ENCODE data around the gene EPC2. TPM values are rescaled to one million over a fixed set of nuclear protein-coding genes. Genes with fewer than 3 reads are reported as not detected.

The EPC2 gene
- total RNA-seq, 3 donors from 2014 or later, result 30.5 to 58.5 (median 44.2) TPM

DNA sequence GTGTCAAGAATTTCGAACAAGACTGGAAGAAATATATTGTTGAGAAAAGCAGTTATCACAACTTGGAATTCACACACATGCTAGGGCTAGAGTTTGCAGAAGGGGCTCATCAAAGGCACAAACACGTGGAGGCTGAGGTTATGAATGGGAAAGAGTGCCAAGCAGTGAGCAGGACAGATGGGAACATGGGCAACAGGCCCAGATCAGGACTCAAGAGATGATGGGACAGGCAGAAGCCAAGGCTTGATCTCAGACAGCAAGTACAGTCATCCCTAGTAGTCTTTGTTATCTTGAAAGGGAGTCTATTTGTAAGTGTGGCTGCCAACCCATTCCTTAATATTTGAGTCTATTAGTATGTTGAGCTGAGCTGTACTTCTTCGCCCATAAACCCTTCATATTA is 22.2 kb upstream of the EPC2 start:
- H3K9me3 ChIP-seq, result no peaks in the 10 kb centered on the region
- H3K4me1 ChIP-seq, result no peaks in the 10 kb centered on the region
- no peak overlapping the region for H3K27ac ChIP-seq
- DNase-seq (ENCODE audit: low spot score in 2 of 2), result no peak
- H3K27me3 ChIP-seq, result no peaks in the 10 kb centered on the region
- TF ChIP-seq POLR2A (IDR thresholded peaks at IDR 0.05), result no peak
- TF ChIP-seq, protein P1, sequence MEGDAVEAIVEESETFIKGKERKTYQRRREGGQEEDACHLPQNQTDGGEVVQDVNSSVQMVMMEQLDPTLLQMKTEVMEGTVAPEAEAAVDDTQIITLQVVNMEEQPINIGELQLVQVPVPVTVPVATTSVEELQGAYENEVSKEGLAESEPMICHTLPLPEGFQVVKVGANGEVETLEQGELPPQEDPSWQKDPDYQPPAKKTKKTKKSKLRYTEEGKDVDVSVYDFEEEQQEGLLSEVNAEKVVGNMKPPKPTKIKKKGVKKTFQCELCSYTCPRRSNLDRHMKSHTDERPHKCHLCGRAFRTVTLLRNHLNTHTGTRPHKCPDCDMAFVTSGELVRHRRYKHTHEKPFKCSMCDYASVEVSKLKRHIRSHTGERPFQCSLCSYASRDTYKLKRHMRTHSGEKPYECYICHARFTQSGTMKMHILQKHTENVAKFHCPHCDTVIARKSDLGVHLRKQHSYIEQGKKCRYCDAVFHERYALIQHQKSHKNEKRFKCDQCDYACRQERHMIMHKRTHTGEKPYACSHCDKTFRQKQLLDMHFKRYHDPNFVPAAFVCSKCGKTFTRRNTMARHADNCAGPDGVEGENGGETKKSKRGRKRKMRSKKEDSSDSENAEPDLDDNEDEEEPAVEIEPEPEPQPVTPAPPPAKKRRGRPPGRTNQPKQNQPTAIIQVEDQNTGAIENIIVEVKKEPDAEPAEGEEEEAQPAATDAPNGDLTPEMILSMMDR (IDR thresholded peaks at IDR 0.05), result no peak
- TF ChIP-seq POLR2AphosphoS5 (IDR thresholded peaks at IDR 0.05), result no peak
- H3K4me3 ChIP-seq, result no peak overlapping the region
- intact Hi-C loops (cut with DNase I; ENCODE audit: low total_unique reads), result no loop called here
- no peaks in the 10 kb centered on the region for H3K36me3 ChIP-seq

DNA sequence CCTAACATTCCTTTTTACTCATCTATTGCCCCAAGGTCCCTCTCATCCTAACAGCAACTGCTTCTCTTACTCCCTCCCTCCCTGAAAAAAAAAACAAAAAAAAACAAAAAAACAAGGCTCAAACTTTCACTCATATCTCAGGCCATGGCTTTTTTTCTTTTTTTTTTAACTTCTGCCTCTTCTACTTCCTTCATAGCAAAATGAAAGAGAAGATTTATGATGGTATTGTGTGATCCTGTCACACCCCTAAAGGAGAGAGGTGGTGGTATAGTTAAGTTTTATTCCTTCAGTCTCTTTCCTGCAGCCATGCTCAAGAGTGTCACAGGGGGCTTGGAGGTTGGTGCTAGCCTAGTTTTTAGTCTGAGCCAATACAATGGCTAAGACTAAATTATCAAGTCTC is 21.5 kb upstream of the EPC2 start:
- Histone ChIP-seq H3K4me1 (no peaks in the 10 kb centered on the region), H3K27me3 (no peaks in the 10 kb centered on the region), H3K36me3 (no peaks in the 10 kb centered on the region), H3K4me3 (no peak overlapping the region), H3K27ac (no peak overlapping the region), H3K9me3 (no peaks in the 10 kb centered on the region)
- intact Hi-C loops (cut with DNase I; ENCODE audit: low total_unique reads), result no loop called here
- TF ChIP-seq POLR2A (IDR thresholded peaks at IDR 0.05), result no peak
- no peak for DNase-seq (ENCODE audit: low spot score in 2 of 2)

DNA sequence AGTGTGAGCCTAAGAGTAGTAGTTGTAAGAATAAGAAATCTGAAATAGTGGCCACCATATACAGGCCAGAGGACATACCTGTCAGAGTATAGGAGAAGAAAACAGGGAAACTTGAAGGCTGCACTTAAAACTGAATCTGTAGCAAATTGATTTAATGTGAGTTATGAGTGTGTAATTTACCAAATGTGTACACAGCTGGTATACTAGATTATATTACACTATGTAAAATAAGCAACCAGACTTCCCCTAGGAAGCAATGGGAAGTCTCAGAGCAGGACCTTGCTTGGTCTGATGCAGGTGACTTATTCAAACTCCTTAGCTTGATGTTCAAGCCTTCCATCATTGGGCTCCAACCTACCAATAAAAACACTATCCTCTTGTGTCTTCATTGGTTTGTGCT is 17.3 kb upstream of the EPC2 start:
- H3K27ac ChIP-seq, result no peak overlapping the region
- DNase-seq (ENCODE audit: low spot score in 2 of 2), result no peak
- no peaks in the 10 kb centered on the region for H3K9me3 ChIP-seq
- intact Hi-C loops (cut with DNase I; ENCODE audit: low total_unique reads), result no loop called here
- TF ChIP-seq, protein P1 (IDR thresholded peaks at IDR 0.05), result no peak
- TF ChIP-seq POLR2AphosphoS5 (IDR thresholded peaks at IDR 0.05) (no peak), POLR2A (IDR thresholded peaks at IDR 0.05) (no peak)
- no peaks in the 10 kb centered on the region for H3K36me3 ChIP-seq
- H3K27me3 ChIP-seq, result no peaks in the 10 kb centered on the region
- no peaks in the 10 kb centered on the region for H3K4me1 ChIP-seq
- no peak overlapping the region for H3K4me3 ChIP-seq

DNA sequence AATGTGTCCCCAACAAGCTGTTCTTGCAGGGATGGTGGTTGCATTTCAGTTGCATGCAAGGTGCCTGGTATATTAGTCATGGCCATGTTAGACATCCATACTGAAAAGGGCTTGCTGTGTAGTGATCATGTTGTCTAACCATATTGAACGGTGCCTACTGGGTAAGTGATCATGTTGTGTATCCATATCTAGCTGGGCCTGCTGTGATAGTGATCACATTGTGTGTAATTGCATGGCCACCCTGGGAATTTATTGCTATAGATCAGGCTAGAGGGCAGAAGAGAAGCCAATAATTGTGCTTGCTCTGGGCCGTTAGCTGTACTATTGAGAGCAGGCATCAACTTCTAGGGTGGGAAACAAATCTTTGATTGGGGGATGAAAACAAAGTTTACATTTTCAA is 9.8 kb upstream of the EPC2 start:
- DNase-seq (ENCODE audit: low spot score in 2 of 2), result no peak
- Histone ChIP-seq H3K9me3 (no peaks in the 10 kb centered on the region), H3K36me3 (no peaks in the 10 kb centered on the region), H3K4me1 (no peaks in the 10 kb centered on the region), H3K4me3 (no peak overlapping the region), H3K27me3 (peaks cover 0 to 2% of the 10 kb centered on the region in 2 donors), H3K27ac (no peak overlapping the region)
- intact Hi-C loops (cut with DNase I; ENCODE audit: low total_unique reads), result no loop called here
- no peak for TF ChIP-seq POLR2A (IDR thresholded peaks at IDR 0.05)
- TF ChIP-seq, protein P1 (IDR thresholded peaks at IDR 0.05), result no peak

DNA sequence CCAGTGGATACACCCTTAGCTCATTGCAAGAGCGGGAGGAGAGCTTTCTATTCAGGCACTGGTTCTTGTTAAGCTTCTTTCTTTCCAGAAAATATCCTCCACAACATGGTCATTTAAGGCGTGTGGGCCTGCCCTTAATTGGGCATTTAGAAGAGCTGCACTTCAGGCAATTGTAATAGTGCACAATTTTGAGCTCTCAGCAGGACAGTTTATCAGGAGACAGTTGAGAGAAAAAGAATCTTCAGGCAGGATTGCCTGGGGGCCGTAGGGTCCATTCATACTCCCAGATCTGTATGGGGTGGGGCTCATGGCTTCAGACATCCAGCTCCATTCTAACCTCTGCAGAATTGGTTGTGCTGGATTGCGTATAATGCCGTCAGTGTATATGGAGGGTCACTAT is 6.0 kb upstream of the EPC2 start:
- intact Hi-C loops (cut with DNase I; ENCODE audit: low total_unique reads), result no loop called here
- Histone ChIP-seq H3K4me1 (no peaks in the 10 kb centered on the region), H3K4me3 (no peak overlapping the region), H3K27ac (no peak overlapping the region), H3K27me3 (peaks cover 0 to 2% of the 10 kb centered on the region in 2 donors), H3K36me3 (no peaks in the 10 kb centered on the region), H3K9me3 (no peaks in the 10 kb centered on the region)
- TF ChIP-seq, protein P1 (IDR thresholded peaks at IDR 0.05), result no peak
- no peak for TF ChIP-seq POLR2A (IDR thresholded peaks at IDR 0.05)
- TF ChIP-seq POLR2AphosphoS5 (IDR thresholded peaks at IDR 0.05), result no peak
- no peak for DNase-seq (ENCODE audit: low spot score in 2 of 2)

DNA sequence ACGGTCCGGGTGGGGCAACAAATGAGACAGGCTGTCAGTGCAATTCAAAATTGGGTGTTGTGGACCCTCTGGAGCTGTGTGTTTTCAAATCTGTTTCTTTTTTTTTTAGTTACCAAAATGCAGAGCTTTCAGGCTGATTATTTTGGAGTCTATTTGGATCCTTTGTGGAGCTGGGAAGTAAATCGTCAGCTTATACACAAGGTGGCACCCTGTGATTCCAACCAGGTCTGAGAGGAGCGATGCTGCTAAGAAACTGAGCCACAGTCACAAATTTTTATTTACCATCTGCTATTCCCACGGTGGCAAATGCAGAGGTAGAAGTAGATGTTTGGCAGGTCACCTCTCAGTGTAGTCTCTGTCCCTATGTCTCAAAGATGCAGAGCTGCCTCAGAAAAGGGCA is 3.8 kb upstream of the EPC2 start:
- Histone ChIP-seq H3K27ac (no peak overlapping the region), H3K27me3 (peaks cover 0 to 2% of the 10 kb centered on the region in 2 donors), H3K9me3 (no peaks in the 10 kb centered on the region), H3K4me1 (no peaks in the 10 kb centered on the region), H3K36me3 (no peaks in the 10 kb centered on the region), H3K4me3 (no peak overlapping the region)
- no peak for DNase-seq (ENCODE audit: low spot score in 2 of 2)
- intact Hi-C loops (cut with DNase I; ENCODE audit: low total_unique reads), result no loop called here
- TF ChIP-seq POLR2A (IDR thresholded peaks at IDR 0.05) (no peak), POLR2AphosphoS5 (IDR thresholded peaks at IDR 0.05) (no peak)
- TF ChIP-seq, protein P1 (IDR thresholded peaks at IDR 0.05), result no peak

All from breast epithelium (tissue), 4 donors.